NCI-H526 treated with DMSO at 0.1 percent for 48 hours (cell line): ENCODE data around the gene CHMP4B.

Source experiments
- DNase-seq: peaks from one replicate; lab custom pipeline; 2025; lab: John Stamatoyannopoulos, UW

The CHMP4B gene

GRCh38 chr20:33810885-33811775 is at the start of gene CHMP4B:
CHMP4B (plus strand) TSS chr20:33811348; CDS start chr20:33811469, 121 bp downstream.
- DNase-seq: peak; percentile 98

GRCh38 chr20:33761698-33762250 is 49.4 kb upstream of the CHMP4B start:
- no peak for DNase-seq

- no peak for DNase-seq
Observed at GRCh38 chr20:33765099-33765498, 46.0 kb upstream of the CHMP4B start.

GRCh38 chr20:33765592-33765991 is 45.6 kb upstream of the CHMP4B start:
- DNase-seq: no peak

GRCh38 chr20:33766686-33767085 is 44.5 kb upstream of the CHMP4B start:
- DNase-seq: no peak

- no peak for DNase-seq
Observed at GRCh38 chr20:33767777-33768138, 43.4 kb upstream of the CHMP4B start.

GRCh38 chr20:33769043-33769442 is 42.1 kb upstream of the CHMP4B start:
- no peak for DNase-seq

GRCh38 chr20:33770005-33770404 is 41.1 kb upstream of the CHMP4B start:
- no peak for DNase-seq

GRCh38 chr20:33771938-33772337 is 39.2 kb upstream of the CHMP4B start:
- no peak for DNase-seq

GRCh38 chr20:33772439-33772838 is 38.7 kb upstream of the CHMP4B start:
- DNase-seq: no peak

- no peak for DNase-seq
Observed at GRCh38 chr20:33773412-33774089, 37.6 kb upstream of the CHMP4B start.

- no peak for DNase-seq
Observed at GRCh38 chr20:33777816-33778215, 33.3 kb upstream of the CHMP4B start.

GRCh38 chr20:33781133-33781532 is 30.0 kb upstream of the CHMP4B start:
- DNase-seq: no peak

GRCh38 chr20:33781945-33782344 is 29.2 kb upstream of the CHMP4B start:
- DNase-seq: no peak

- no peak for DNase-seq
Observed at GRCh38 chr20:33783256-33783655, 27.9 kb upstream of the CHMP4B start.

GRCh38 chr20:33783818-33784217 is 27.3 kb upstream of the CHMP4B start:
- no peak for DNase-seq

- DNase-seq: no peak
Observed at GRCh38 chr20:33784225-33784624, 26.9 kb upstream of the CHMP4B start.

GRCh38 chr20:33785503-33785902 is 25.6 kb upstream of the CHMP4B start:
- DNase-seq: no peak

- no peak for DNase-seq
Observed at GRCh38 chr20:33787253-33787891, 23.8 kb upstream of the CHMP4B start.

GRCh38 chr20:33788351-33789049 is 22.6 kb upstream of the CHMP4B start:
- no peak for DNase-seq

GRCh38 chr20:33789109-33789857 is 21.9 kb upstream of the CHMP4B start:
- DNase-seq: no peak
